Natural killer cell (primary cell): ENCODE results near the gene ROR1. TPM values are rescaled to one million over a fixed set of nuclear protein-coding genes. Genes with fewer than 3 reads are reported as not detected.

Experiments used
- ATAC-seq, 3 donors: fragments of 150-1000 bp in 2 of 3; fragments of 200-7000 bp in 1 of 3; cut with Tn5 transposase; 1 replicate in 1 of 3; 2 replicates in 2 of 3; pipeline ENCODE4 v1.10.0; 2021; ENCODE audit warnings: mild to moderate bottlenecking in 2 of 3, moderate library complexity in 2 of 3
- DNase-seq, 2 donors: peaks; one replicate each; pipeline versions ENCODE4 v3.0.0 to v3.0.0-alpha.2; 2013 to 2021; ENCODE audit warnings: mixed read lengths in 1 of 2
- H3K27ac ChIP-seq: one replicate; pipeline ENCODE4 v1.5.1; 2013; ENCODE audit warnings: mild to moderate bottlenecking, low read length
- H3K27me3 ChIP-seq: one replicate; pipeline ENCODE4 v1.6.1; 2013; ENCODE audit warnings: low read length; ENCODE audit not compliant: control insufficient read depth, insufficient read depth
- H3K36me3 ChIP-seq: one replicate; pipeline ENCODE4 v1.6.1; 2013; ENCODE audit warnings: low read length; ENCODE audit not compliant: control insufficient read depth, insufficient read depth
- H3K4me1 ChIP-seq: one replicate; pipeline ENCODE4 v1.6.1; 2013; ENCODE audit warnings: low read length; ENCODE audit not compliant: control insufficient read depth, insufficient read depth
- H3K4me3 ChIP-seq: one replicate; pipeline ENCODE4 v1.5.1; 2013; ENCODE audit warnings: low read length
- H3K9me3 ChIP-seq: one replicate; pipeline ENCODE4 v1.6.1; 2013; ENCODE audit warnings: low read length; ENCODE audit not compliant: control insufficient read depth, insufficient read depth
- H3K27ac Mint-ChIP-seq, 2 donors: one replicate each; pipeline ENCODE4 v1.8.0; 2022; ENCODE audit warnings: mild to moderate bottlenecking in 2 of 2, mixed read lengths in 2 of 2, moderate library complexity in 1 of 2
- H3K27me3 Mint-ChIP-seq, 2 donors: one replicate each; pipeline ENCODE4 v1.8.0; 2022; ENCODE audit warnings: low read depth in 2 of 2, mixed read lengths in 2 of 2
- H3K36me3 Mint-ChIP-seq: one replicate; pipeline ENCODE4 v1.8.0; 2022; ENCODE audit warnings: mixed read lengths
- H3K4me1 Mint-ChIP-seq, 2 donors: one replicate each; pipeline ENCODE4 v1.8.0; 2022; ENCODE audit warnings: mixed read lengths in 2 of 2
- H3K4me3 Mint-ChIP-seq: one replicate; pipeline ENCODE4 v1.8.0; 2022; ENCODE audit warnings: mild to moderate bottlenecking, moderate library complexity, mixed read lengths
- H3K9me3 Mint-ChIP-seq, 2 donors: one replicate each; pipeline ENCODE4 v1.8.0; 2022; ENCODE audit warnings: mixed read lengths in 2 of 2
- WGBS: methylation state at CpG from one replicate; pipeline ENCODE4 v1.1.7; 2013; ENCODE audit warnings: missing lambda C conversion rate; ENCODE audit not compliant: insufficient coverage; 5-methylcytosine and 5-hydroxymethylcytosine counted together
- intact Hi-C: fragments of 100-400 bp; cut with micrococcal nuclease; formaldehyde crosslinking; loops from one replicate; pipeline ENCODE4 v1.14.2; 2022
- total RNA-seq, 4 donors: library from RNA; stranded (reverse); fragments of 120-200 nt in 1 of 4; gene quantifications; one replicate each; pipeline versions ENCODE4 v1.2.3 to v1.2.4, GENCODE V29; 2013 to 2022
- TF ChIP-seq, protein P1 (sequence below): fragments of 200-600 bp; IDR thresholded peaks from one replicate; pipeline ENCODE4 v1.8.0; 2022; ENCODE audit warnings: antibody characterized with exemption

Gene ROR1
- total RNA-seq, 3 donors from 2014 or later (not counting 1 experiment from before 2014, with no cell fraction given): 0.05 to 0.35 (median 0.27) TPM

DNA sequence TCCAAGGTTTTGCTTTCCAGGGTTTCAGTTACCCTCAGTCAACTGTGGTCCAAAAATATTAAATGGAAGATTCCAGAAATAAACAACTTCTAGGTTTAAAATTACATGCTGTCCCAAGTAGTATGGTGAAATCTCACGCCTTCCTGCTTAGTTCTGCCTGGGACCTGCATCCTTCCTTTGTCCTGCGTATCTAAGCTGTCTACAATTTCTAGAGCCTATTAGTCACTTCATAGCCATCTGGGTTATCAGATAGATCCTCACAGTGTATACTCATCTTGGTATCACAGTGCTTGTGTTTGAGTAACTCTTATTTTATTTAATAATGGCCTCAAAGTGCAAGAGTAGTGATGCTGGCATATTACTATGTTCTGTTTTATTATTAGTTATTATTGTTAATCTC lies 157.7 kb downstream of the ROR1 start:
- DNase-seq: no peak
- Histone ChIP-seq H3K27ac (no peak overlapping the region), H3K4me1 (no peaks in the 10 kb centered on the region), H3K27me3 (no peaks in the 10 kb centered on the region), H3K36me3 (no peaks in the 10 kb centered on the region), H3K9me3 (no peaks in the 10 kb centered on the region), H3K4me3 (no peak overlapping the region)
- TF ChIP-seq, protein P1, sequence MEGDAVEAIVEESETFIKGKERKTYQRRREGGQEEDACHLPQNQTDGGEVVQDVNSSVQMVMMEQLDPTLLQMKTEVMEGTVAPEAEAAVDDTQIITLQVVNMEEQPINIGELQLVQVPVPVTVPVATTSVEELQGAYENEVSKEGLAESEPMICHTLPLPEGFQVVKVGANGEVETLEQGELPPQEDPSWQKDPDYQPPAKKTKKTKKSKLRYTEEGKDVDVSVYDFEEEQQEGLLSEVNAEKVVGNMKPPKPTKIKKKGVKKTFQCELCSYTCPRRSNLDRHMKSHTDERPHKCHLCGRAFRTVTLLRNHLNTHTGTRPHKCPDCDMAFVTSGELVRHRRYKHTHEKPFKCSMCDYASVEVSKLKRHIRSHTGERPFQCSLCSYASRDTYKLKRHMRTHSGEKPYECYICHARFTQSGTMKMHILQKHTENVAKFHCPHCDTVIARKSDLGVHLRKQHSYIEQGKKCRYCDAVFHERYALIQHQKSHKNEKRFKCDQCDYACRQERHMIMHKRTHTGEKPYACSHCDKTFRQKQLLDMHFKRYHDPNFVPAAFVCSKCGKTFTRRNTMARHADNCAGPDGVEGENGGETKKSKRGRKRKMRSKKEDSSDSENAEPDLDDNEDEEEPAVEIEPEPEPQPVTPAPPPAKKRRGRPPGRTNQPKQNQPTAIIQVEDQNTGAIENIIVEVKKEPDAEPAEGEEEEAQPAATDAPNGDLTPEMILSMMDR: no peak
- H3K36me3 Mint-ChIP-seq: no peaks in the 10 kb centered on the region
- intact Hi-C loops: no loop called here
- WGBS: 95% methylated on average over 2 of the region's 2 CpGs
- H3K27ac Mint-ChIP-seq: no peak overlapping the region
- H3K4me1 Mint-ChIP-seq: no peaks in the 10 kb centered on the region
- H3K9me3 Mint-ChIP-seq: no peaks in the 10 kb centered on the region
- peaks cover 3 to 9% of the 10 kb centered on the region in 2 donors for H3K27me3 Mint-ChIP-seq
- no peak overlapping the region for H3K4me3 Mint-ChIP-seq
- ATAC-seq: no peak

DNA sequence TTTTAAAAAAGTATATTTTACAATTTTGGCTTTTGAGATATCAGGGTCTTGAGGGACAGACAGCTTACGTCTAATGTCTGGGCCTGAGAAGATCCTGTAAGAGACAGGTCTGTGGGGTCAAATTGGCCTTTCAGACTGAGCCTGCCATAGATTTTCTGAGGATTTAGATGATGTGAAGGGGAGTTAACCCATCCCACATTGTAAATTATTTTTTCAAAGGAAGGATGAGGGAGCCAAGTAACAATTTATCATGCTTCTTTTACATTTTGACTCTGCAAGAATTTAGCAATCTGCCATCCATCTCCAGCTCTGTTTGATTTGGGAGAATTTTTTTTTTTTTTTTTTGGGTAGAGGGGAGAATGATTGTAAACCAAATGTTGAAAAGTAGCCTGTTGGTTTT lies 160.9 kb downstream of the ROR1 start:
- intact Hi-C loops: no loop called here
- WGBS: 93% methylated on average over 1 of the region's 1 CpG
- H3K27me3 Mint-ChIP-seq: peaks cover 3 to 10% of the 10 kb centered on the region in 2 donors

DNA sequence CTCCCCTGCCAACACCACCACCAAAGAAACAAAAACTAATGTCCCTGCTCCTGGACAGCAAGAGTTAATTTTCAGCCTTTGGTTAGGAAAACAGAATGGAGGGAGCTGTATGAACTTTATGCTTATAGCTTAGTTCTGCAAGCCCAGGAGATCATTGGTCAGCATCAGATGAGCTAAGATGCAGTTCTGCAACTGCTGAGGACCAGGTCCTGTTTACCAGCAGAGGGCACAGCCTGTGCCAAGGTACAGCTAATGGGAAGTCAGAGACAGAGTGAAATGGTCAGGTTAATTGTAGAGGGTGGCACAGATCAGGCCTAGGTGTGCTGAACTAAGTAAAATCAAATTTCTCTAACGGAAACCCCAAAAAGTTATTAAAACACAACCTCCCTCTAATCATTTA lies 161.3 kb downstream of the ROR1 start:
- Histone ChIP-seq H3K27ac (no peak overlapping the region), H3K27me3 (no peaks in the 10 kb centered on the region), H3K36me3 (no peaks in the 10 kb centered on the region), H3K4me1 (no peaks in the 10 kb centered on the region), H3K9me3 (no peaks in the 10 kb centered on the region), H3K4me3 (no peak overlapping the region)
- H3K27ac Mint-ChIP-seq: no peak overlapping the region
- WGBS: no CpG with 5 or more reads among the region's 1 CpG
- intact Hi-C loops: no loop called here
- TF ChIP-seq, protein P1: no peak
- no peak for ATAC-seq
- no peak overlapping the region for H3K4me3 Mint-ChIP-seq
- no peaks in the 10 kb centered on the region for H3K36me3 Mint-ChIP-seq
- DNase-seq: no peak
- peaks cover 6 to 13% of the 10 kb centered on the region in 2 donors for H3K27me3 Mint-ChIP-seq
- H3K9me3 Mint-ChIP-seq: no peaks in the 10 kb centered on the region
- H3K4me1 Mint-ChIP-seq: no peaks in the 10 kb centered on the region

More for the DNA sequence above, 160.9 kb downstream of the ROR1 start:
- Mint-ChIP-seq H3K4me1 (no peaks in the 10 kb centered on the region), H3K36me3 (no peaks in the 10 kb centered on the region), H3K9me3 (no peaks in the 10 kb centered on the region), H3K27ac (no peak overlapping the region), H3K4me3 (no peak overlapping the region)
- ATAC-seq (no peak), DNase-seq (no peak)
- H3K27ac ChIP-seq: no peak overlapping the region
- no peaks in the 10 kb centered on the region for H3K27me3 ChIP-seq
- no peak overlapping the region for H3K4me3 ChIP-seq
- no peaks in the 10 kb centered on the region for H3K36me3 ChIP-seq
- no peaks in the 10 kb centered on the region for H3K4me1 ChIP-seq
- TF ChIP-seq, protein P1: no peak
- H3K9me3 ChIP-seq: no peaks in the 10 kb centered on the region

DNA sequence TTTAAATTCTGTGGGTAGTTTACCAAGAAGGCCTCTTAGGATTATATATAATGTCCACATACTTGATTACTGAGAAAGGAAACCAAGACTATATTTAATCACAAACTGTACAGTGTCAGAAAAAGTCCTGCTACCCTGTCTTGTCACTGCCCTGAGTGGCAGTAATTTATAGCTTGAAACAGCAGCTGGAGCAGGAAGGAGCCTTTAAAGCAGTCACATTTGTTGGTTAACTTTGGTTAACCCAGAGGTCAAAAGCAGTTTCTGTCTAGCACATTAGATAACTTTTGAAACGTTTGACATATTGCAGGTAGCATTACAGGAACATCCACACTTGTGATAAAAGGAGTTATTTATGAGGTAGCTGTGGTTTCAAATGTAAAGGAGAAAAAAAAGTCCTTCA lies 161.7 kb downstream of the ROR1 start:
- Mint-ChIP-seq H3K9me3 (no peaks in the 10 kb centered on the region), H3K27me3 (peaks cover 8 to 11% of the 10 kb centered on the region in 2 donors), H3K36me3 (no peaks in the 10 kb centered on the region), H3K4me1 (no peaks in the 10 kb centered on the region), H3K27ac (no peak overlapping the region), H3K4me3 (no peak overlapping the region)
- H3K27me3 ChIP-seq: no peaks in the 10 kb centered on the region
- no peak overlapping the region for H3K27ac ChIP-seq
- H3K4me3 ChIP-seq: no peak overlapping the region
- no peaks in the 10 kb centered on the region for H3K36me3 ChIP-seq
- DNase-seq (no peak), ATAC-seq (peak in 1 of 3 donors; percentile 28)
- intact Hi-C loops: no loop called here
- TF ChIP-seq, protein P1: no peak
- WGBS: 6% methylated on average over 1 of the region's 1 CpG
- H3K4me1 ChIP-seq: no peaks in the 10 kb centered on the region
- no peaks in the 10 kb centered on the region for H3K9me3 ChIP-seq
